HEK293T (cell line): ENCODE measurements around the gene BIRC6.

Experiments
- CTCF ChIA-PET: fragments of 350-600 bp; formaldehyde crosslinking; extraction: SDS; loops from one replicate; lab custom pipeline; 2021; ENCODE audit warnings: antibody characterized with exemption, inconsistent platforms; lab: Yijun Ruan, JAX
- POLR2A ChIA-PET: fragments of 350-600 bp; formaldehyde crosslinking; extraction: SDS; loops from one replicate; lab custom pipeline; 2020; ENCODE audit warnings: antibody characterized with exemption, inconsistent platforms; lab: Yijun Ruan, JAX
- DNase-seq: peaks from one replicate; pipeline ENCODE4 v3.0.0; 2012; ENCODE audit warnings: mixed read lengths; ENCODE audit errors: extremely low spot score
- ARNT ChIP-seq: fragments of 450-650 bp; IDR thresholded peaks from 2 replicates; pipeline ENCODE4 v1.6.1; 2017; ENCODE audit warnings: mild to moderate bottlenecking
- BHLHE40 ChIP-seq: fragments of 450-650 bp; IDR thresholded peaks from 2 replicates; pipeline ENCODE4 v1.6.1; 2016; ENCODE audit warnings: mild to moderate bottlenecking, moderate library complexity, borderline replicate concordance
- CTBP1 ChIP-seq: fragments of 450-650 bp; IDR thresholded peaks from 2 replicates; pipeline ENCODE4 v1.6.1; 2016; ENCODE audit warnings: borderline replicate concordance
- ELF4 ChIP-seq: fragments of 450-650 bp; IDR thresholded peaks from 2 replicates; pipeline ENCODE4 v1.6.1; 2017; ENCODE audit warnings: antibody characterized with exemption
- FOXA1 ChIP-seq: fragments of 450-650 bp; IDR thresholded peaks from 2 replicates; pipeline ENCODE4 v1.6.1; 2016; ENCODE audit warnings: mild to moderate bottlenecking
- FOXK2 ChIP-seq: fragments of 450-650 bp; IDR thresholded peaks from 2 replicates; pipeline ENCODE4 v1.6.1; 2016; ENCODE audit warnings: mild to moderate bottlenecking
- FOXM1 ChIP-seq: fragments of 450-650 bp; IDR thresholded peaks from 2 replicates; pipeline ENCODE4 v1.6.1; 2017; ENCODE audit warnings: mild to moderate bottlenecking, borderline replicate concordance
- HDGF ChIP-seq: fragments of 450-650 bp; IDR thresholded peaks from 2 replicates; pipeline ENCODE4 v1.6.1; 2017; ENCODE audit warnings: antibody characterized with exemption, borderline replicate concordance
- L3MBTL2 ChIP-seq: fragments of 450-650 bp; conservative IDR thresholded peaks from 2 replicates; pipeline ENCODE4 v1.6.1; 2016; ENCODE audit warnings: mild to moderate bottlenecking
- LEF1 ChIP-seq: fragments of 450-650 bp; IDR thresholded peaks from 2 replicates; pipeline ENCODE4 v1.6.1; 2017; ENCODE audit warnings: mild to moderate bottlenecking, borderline replicate concordance
- NFRKB ChIP-seq: fragments of 450-650 bp; IDR thresholded peaks from 2 replicates; pipeline ENCODE4 v1.6.1; 2016; ENCODE audit warnings: mild to moderate bottlenecking, moderate library complexity
- PKNOX1 ChIP-seq: fragments of 450-650 bp; IDR thresholded peaks from 2 replicates; pipeline ENCODE4 v1.6.1; 2016
- SP1 ChIP-seq: fragments of 450-650 bp; IDR thresholded peaks from 2 replicates; pipeline ENCODE4 v1.6.1; 2017
- SUZ12 ChIP-seq: fragments of 450-650 bp; IDR thresholded peaks from 2 replicates; pipeline ENCODE4 v1.6.1; 2016; ENCODE audit warnings: mild to moderate bottlenecking
- TARDBP ChIP-seq: fragments of 450-650 bp; IDR thresholded peaks from 2 replicates; pipeline ENCODE4 v1.6.1; 2016
- ZNF384 ChIP-seq: fragments of 450-650 bp; IDR thresholded peaks from 2 replicates; pipeline ENCODE4 v1.6.1; 2016

BIRC6 gene

GRCh38 chr2:32446369-32446768 is 89.5 kb downstream of the BIRC6 start:
- DNase-seq: no peak
- ChIA-PET CTCF (no interaction called here), POLR2A (no interaction called here)
- TF ChIP-seq NFRKB: no peak
- TF ChIP-seq ELF4: no peak
- no peak for TF ChIP-seq HDGF
- peak; percentile 20; the same call in 1 of the 2 replicates for TF ChIP-seq ZNF384
- TF ChIP-seq FOXM1: no peak
- TF ChIP-seq SP1: no peak
- TF ChIP-seq CTBP1: no peak

GRCh38 chr2:32450851-32451250 is 94.0 kb downstream of the BIRC6 start:
- POLR2A ChIA-PET: no interaction called here
- TF ChIP-seq FOXK2 (no peak), TARDBP (no peak), FOXM1 (no peak), SP1 (no peak), SUZ12 (no peak), BHLHE40 (no peak), L3MBTL2 (no peak), ARNT (no peak), ELF4 (no peak), HDGF (no peak), CTBP1 (no peak), NFRKB (no peak), ZNF384 (no peak), LEF1 (no peak), PKNOX1 (no peak)

GRCh38 chr2:32452338-32453064 is 95.7 kb downstream of the BIRC6 start:
- CTCF ChIA-PET: no interaction called here
- POLR2A ChIA-PET: no interaction called here
- TF ChIP-seq CTBP1 (no peak), ARNT (no peak), HDGF (no peak), SP1 (no peak), LEF1 (no peak), PKNOX1 (no peak), L3MBTL2 (no peak), SUZ12 (no peak), ELF4 (no peak), FOXA1 (no peak), BHLHE40 (no peak), FOXK2 (no peak), FOXM1 (no peak), ZNF384 (no peak), NFRKB (no peak), TARDBP (no peak)
- DNase-seq: no peak

More at GRCh38 chr2:32450851-32451250, 94.0 kb downstream of the BIRC6 start:
- no peak for DNase-seq
- CTCF ChIA-PET: no interaction called here

- TF ChIP-seq SP1 (no peak), CTBP1 (no peak), FOXK2 (no peak), NFRKB (no peak), PKNOX1 (no peak; the same call in 1 of the 2 replicates), FOXM1 (no peak)
- ChIA-PET CTCF (no interaction called here), POLR2A (no interaction called here)
- DNase-seq: no peak
Observed at GRCh38 chr2:32453242-32454062, 96.6 kb downstream of the BIRC6 start.

GRCh38 chr2:32455816-32456215 is 99.0 kb downstream of the BIRC6 start:
- DNase-seq: no peak
- TF ChIP-seq CTBP1: no peak
- TF ChIP-seq SUZ12: no peak
- TF ChIP-seq SP1: no peak
- ChIA-PET POLR2A (no interaction called here), CTCF (no interaction called here)

GRCh38 chr2:32456808-32457207 is 100.0 kb downstream of the BIRC6 start:
- POLR2A ChIA-PET: no interaction called here

More at GRCh38 chr2:32456808-32457207, 100.0 kb downstream of the BIRC6 start:
- TF ChIP-seq FOXK2 (no peak), ZNF384 (no peak), BHLHE40 (no peak), TARDBP (no peak), FOXM1 (no peak), LEF1 (no peak), CTBP1 (no peak), SP1 (no peak), ELF4 (no peak)
- no peak for DNase-seq
- CTCF ChIA-PET: no interaction called here
